ENCODE results near the gene NRXN3. TPM values are rescaled to one million over a fixed set of nuclear protein-coding genes. Genes with fewer than 3 reads are reported as not detected.

The NRXN3 gene
- total and polyA plus RNA-seq, 4 donors: 1.5 to 16.6 (median 7.7) TPM

DNA sequence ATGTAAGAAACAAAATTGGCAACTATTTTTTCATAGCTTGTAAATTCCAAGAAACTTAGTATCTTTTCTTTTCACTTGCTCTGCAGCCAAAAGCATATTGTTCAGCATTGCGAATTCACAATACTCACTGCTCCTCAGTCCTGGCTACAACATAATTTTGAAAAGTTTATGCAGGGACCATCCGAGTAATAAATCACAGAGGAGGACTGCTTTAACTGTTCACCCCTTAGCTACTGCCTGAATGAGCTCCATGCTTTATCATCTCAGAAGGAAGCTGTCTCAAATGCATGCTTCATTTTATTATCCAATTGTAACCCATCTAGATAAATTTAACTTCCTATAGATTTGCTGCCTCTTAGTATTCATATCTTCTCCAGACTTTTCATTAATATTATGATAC lies 1213.3 kb downstream of the NRXN3 start:
- intact Hi-C loops (cut with DNase I): no loop called here
- WGBS, 2 donors: 49 to 51% methylated on average over 2 of the region's 2 CpGs

GRCh38 chr14:79395061-79395460 lies 1224.9 kb downstream of the NRXN3 start:
- H3K4me1 ChIP-seq (ENCODE audit: control insufficient read depth in 1 of 2, insufficient read depth in 2 of 2, low read length in 2 of 2): no peaks in the 10 kb centered on the region
- no peak overlapping the region for H3K4me3 ChIP-seq (ENCODE audit: low read length in 2 of 2)
- intact Hi-C loops (cut with DNase I): no loop called here
- ATAC-seq (ENCODE audit: low FRiP score): no peak
- no peak for DNase-seq
- H3K36me3 ChIP-seq (ENCODE audit: control insufficient read depth in 1 of 2, insufficient read depth in 2 of 2, low read length in 1 of 2): no peaks in the 10 kb centered on the region
- no peaks in the 10 kb centered on the region for H3K27me3 ChIP-seq (ENCODE audit: control insufficient read depth in 1 of 2, insufficient read depth in 2 of 2, low read length in 1 of 2)
- no peak overlapping the region for H3K27ac ChIP-seq (ENCODE audit: low read depth in 1 of 2, low read length in 2 of 2)
- no peaks in the 10 kb centered on the region for H3K9me3 ChIP-seq (ENCODE audit: control insufficient read depth, low read length)

More for the DNA sequence above, 1213.3 kb downstream of the NRXN3 start:
- Histone ChIP-seq H3K27ac (ENCODE audit: low read depth in 1 of 2, low read length in 2 of 2) (no peak overlapping the region), H3K9me3 (ENCODE audit: control insufficient read depth, low read length) (no peaks in the 10 kb centered on the region), H3K4me1 (ENCODE audit: control insufficient read depth in 1 of 2, insufficient read depth in 2 of 2, low read length in 2 of 2) (no peaks in the 10 kb centered on the region), H3K36me3 (ENCODE audit: control insufficient read depth in 1 of 2, insufficient read depth in 2 of 2, low read length in 1 of 2) (no peaks in the 10 kb centered on the region), H3K4me3 (ENCODE audit: low read length in 2 of 2) (no peak overlapping the region), H3K27me3 (ENCODE audit: control insufficient read depth in 1 of 2, insufficient read depth in 2 of 2, low read length in 1 of 2) (no peaks in the 10 kb centered on the region)
- no peak for ATAC-seq (ENCODE audit: low FRiP score)
- no peak for DNase-seq

- intact Hi-C loops (cut with DNase I): no loop called here
- WGBS, 2 donors: 54 to 55% methylated on average over 6 of the region's 6 CpGs
- peaks cover 0 to 1% of the 10 kb centered on the region in 2 donors for H3K27me3 ChIP-seq (ENCODE audit: control insufficient read depth in 1 of 2, insufficient read depth in 2 of 2, low read length in 1 of 2)
- DNase-seq (no peak), ATAC-seq (ENCODE audit: low FRiP score) (no peak)
- H3K36me3 ChIP-seq (ENCODE audit: control insufficient read depth in 1 of 2, insufficient read depth in 2 of 2, low read length in 1 of 2): no peaks in the 10 kb centered on the region
- no peak overlapping the region for H3K4me3 ChIP-seq (ENCODE audit: low read length in 2 of 2)
- H3K9me3 ChIP-seq (ENCODE audit: control insufficient read depth, low read length): no peaks in the 10 kb centered on the region
- H3K27ac ChIP-seq (ENCODE audit: low read depth in 1 of 2, low read length in 2 of 2): no peak overlapping the region
- H3K4me1 ChIP-seq (ENCODE audit: control insufficient read depth in 1 of 2, insufficient read depth in 2 of 2, low read length in 2 of 2): no peaks in the 10 kb centered on the region
Observed at GRCh38 chr14:79404874-79405511, 1234.8 kb downstream of the NRXN3 start.

- ATAC-seq (ENCODE audit: low FRiP score) (no peak), DNase-seq (no peak)
- Histone ChIP-seq H3K9me3 (ENCODE audit: control insufficient read depth, low read length) (no peaks in the 10 kb centered on the region), H3K4me1 (ENCODE audit: control insufficient read depth in 1 of 2, insufficient read depth in 2 of 2, low read length in 2 of 2) (no peaks in the 10 kb centered on the region), H3K27ac (ENCODE audit: low read depth in 1 of 2, low read length in 2 of 2) (no peak overlapping the region), H3K4me3 (ENCODE audit: low read length in 2 of 2) (no peak overlapping the region), H3K36me3 (ENCODE audit: control insufficient read depth in 1 of 2, insufficient read depth in 2 of 2, low read length in 1 of 2) (no peaks in the 10 kb centered on the region), H3K27me3 (ENCODE audit: control insufficient read depth in 1 of 2, insufficient read depth in 2 of 2, low read length in 1 of 2) (peaks cover 0 to 1% of the 10 kb centered on the region in 2 donors)
- WGBS, 2 donors: 80 to 82% methylated on average over 2 of the region's 2 CpGs
- intact Hi-C loops (cut with DNase I): no loop called here
Observed at GRCh38 chr14:79405512-79405910, 1235.3 kb downstream of the NRXN3 start.

GRCh38 chr14:79407572-79407971 lies 1237.4 kb downstream of the NRXN3 start:
- 57 to 60% methylated on average over 2 of the region's 2 CpGs for WGBS, 2 donors
- H3K27ac ChIP-seq (ENCODE audit: low read depth in 1 of 2, low read length in 2 of 2): no peak overlapping the region
- intact Hi-C loops (cut with DNase I): no loop called here

GRCh38 chr14:79408696-79409095 lies 1238.5 kb downstream of the NRXN3 start:
- Histone ChIP-seq H3K4me3 (ENCODE audit: low read length in 2 of 2) (no peak overlapping the region), H3K27me3 (ENCODE audit: control insufficient read depth in 1 of 2, insufficient read depth in 2 of 2, low read length in 1 of 2) (no peaks in the 10 kb centered on the region), H3K27ac (ENCODE audit: low read depth in 1 of 2, low read length in 2 of 2) (no peak overlapping the region), H3K36me3 (ENCODE audit: control insufficient read depth in 1 of 2, insufficient read depth in 2 of 2, low read length in 1 of 2) (no peaks in the 10 kb centered on the region), H3K9me3 (ENCODE audit: control insufficient read depth, low read length) (no peaks in the 10 kb centered on the region), H3K4me1 (ENCODE audit: control insufficient read depth in 1 of 2, insufficient read depth in 2 of 2, low read length in 2 of 2) (peaks cover 0 to 1% of the 10 kb centered on the region in 2 donors)
- intact Hi-C loops (cut with DNase I): no loop called here
- DNase-seq (no peak), ATAC-seq (ENCODE audit: low FRiP score) (no peak)
- WGBS, 2 donors: 80 to 82% methylated on average over 1 of the region's 1 CpG

More at GRCh38 chr14:79407572-79407971, 1237.4 kb downstream of the NRXN3 start:
- ATAC-seq (ENCODE audit: low FRiP score) (no peak), DNase-seq (no peak)
- Histone ChIP-seq H3K4me3 (ENCODE audit: low read length in 2 of 2) (no peak overlapping the region), H3K36me3 (ENCODE audit: control insufficient read depth in 1 of 2, insufficient read depth in 2 of 2, low read length in 1 of 2) (no peaks in the 10 kb centered on the region), H3K4me1 (ENCODE audit: control insufficient read depth in 1 of 2, insufficient read depth in 2 of 2, low read length in 2 of 2) (no peaks in the 10 kb centered on the region), H3K27me3 (ENCODE audit: control insufficient read depth in 1 of 2, insufficient read depth in 2 of 2, low read length in 1 of 2) (peaks cover 0 to 1% of the 10 kb centered on the region in 2 donors), H3K9me3 (ENCODE audit: control insufficient read depth, low read length) (no peaks in the 10 kb centered on the region)

- peaks cover 0 to 1% of the 10 kb centered on the region in 2 donors for H3K4me1 ChIP-seq (ENCODE audit: control insufficient read depth in 1 of 2, insufficient read depth in 2 of 2, low read length in 2 of 2)
- ATAC-seq (ENCODE audit: low FRiP score): no peak
- no peak for DNase-seq
- no peaks in the 10 kb centered on the region for H3K27me3 ChIP-seq (ENCODE audit: control insufficient read depth in 1 of 2, insufficient read depth in 2 of 2, low read length in 1 of 2)
- H3K4me3 ChIP-seq (ENCODE audit: low read length in 2 of 2): no peak overlapping the region
- no peaks in the 10 kb centered on the region for H3K9me3 ChIP-seq (ENCODE audit: control insufficient read depth, low read length)
- 58 to 69% methylated on average over 3 of the region's 3 CpGs for WGBS, 2 donors
- intact Hi-C loops (cut with DNase I): no loop called here
- H3K36me3 ChIP-seq (ENCODE audit: control insufficient read depth in 1 of 2, insufficient read depth in 2 of 2, low read length in 1 of 2): no peaks in the 10 kb centered on the region
- H3K27ac ChIP-seq (ENCODE audit: low read depth in 1 of 2, low read length in 2 of 2): no peak overlapping the region
Observed at GRCh38 chr14:79411403-79412174, 1241.4 kb downstream of the NRXN3 start.

GRCh38 chr14:79412822-79413221 lies 1242.6 kb downstream of the NRXN3 start:
- 63 to 65% methylated on average over 2 of the region's 2 CpGs for WGBS, 2 donors
- ATAC-seq (ENCODE audit: low FRiP score) (no peak), DNase-seq (no peak)
- Histone ChIP-seq H3K4me1 (ENCODE audit: control insufficient read depth in 1 of 2, insufficient read depth in 2 of 2, low read length in 2 of 2) (peaks cover 0 to 1% of the 10 kb centered on the region in 2 donors), H3K4me3 (ENCODE audit: low read length in 2 of 2) (no peak overlapping the region), H3K36me3 (ENCODE audit: control insufficient read depth in 1 of 2, insufficient read depth in 2 of 2, low read length in 1 of 2) (no peaks in the 10 kb centered on the region), H3K27me3 (ENCODE audit: control insufficient read depth in 1 of 2, insufficient read depth in 2 of 2, low read length in 1 of 2) (no peaks in the 10 kb centered on the region), H3K27ac (ENCODE audit: low read depth in 1 of 2, low read length in 2 of 2) (no peak overlapping the region), H3K9me3 (ENCODE audit: control insufficient read depth, low read length) (no peaks in the 10 kb centered on the region)
- intact Hi-C loops (cut with DNase I): no loop called here
